ENCODE data around the gene ILF3.

GRCh38 chr19:10683064-10683426 lies 28.9 kb downstream of the ILF3 start:
- TF ChIP-seq YY1 (IDR thresholded peaks at IDR 0.05; ENCODE audit: insufficient read depth, insufficient read length) (no peak), ZNF274 (IDR thresholded peaks at IDR 0.05; ENCODE audit: low read depth, low read length) (no peak)

All from NT2/D1 (cell line).